Left ventricle myocardium inferior (tissue), 1 donor: ENCODE data around the gene NENF. TPM values are rescaled to one million over a fixed set of nuclear protein-coding genes. Genes with fewer than 3 reads are reported as not detected.

Source experiments
- DNase-seq: peaks from one replicate; pipeline ENCODE4 v3.0.0-alpha.2; 2020
- H3K27ac ChIP-seq: fragments of 200-600 bp; replicated peaks from 2 replicates; pipeline ENCODE4 v1.8.0; 2021
- H3K27me3 ChIP-seq: fragments of 200-600 bp; 2 replicates; pipeline ENCODE4 v1.8.0; 2021; ENCODE audit warnings: low read depth
- H3K36me3 ChIP-seq: fragments of 200-600 bp; 2 replicates; pipeline ENCODE4 v1.8.0; 2021
- H3K4me1 ChIP-seq: fragments of 200-600 bp; 2 replicates; pipeline ENCODE4 v1.8.0; 2021
- H3K4me3 ChIP-seq: fragments of 200-600 bp; 2 replicates; pipeline ENCODE4 v1.8.0; 2021; ENCODE audit warnings: mild to moderate bottlenecking, moderate library complexity
- H3K9me3 ChIP-seq: fragments of 200-600 bp; replicated peaks from 2 replicates; pipeline ENCODE4 v1.8.0; 2021
- CTCF ChIP-seq: fragments of 200-600 bp; IDR thresholded peaks from 2 replicates; pipeline ENCODE4 v1.8.0; 2021; ENCODE audit warnings: antibody characterized with exemption, mild to moderate bottlenecking, borderline replicate concordance
- intact Hi-C: fragments of 100-400 bp; cut with micrococcal nuclease; formaldehyde crosslinking; loops from one replicate; pipeline ENCODE4 v1.11.0; 2022
- total RNA-seq: library from RNA; stranded (reverse); fragmentation: NEBNext Ultra II Directional; extraction: Animal tissue kit (Norgen Biotek cat#: 25700); gene quantifications from one replicate; pipeline ENCODE4 v1.2.1, GENCODE V29; 2021
- donor health status: DM: no; HTN: yes; CAD: no; lungs with severe emphysema.

The NENF gene
- total RNA-seq, 1 donor from 2014 or later, result 108 TPM

GRCh38 chr1:212481438-212481767 lies 48.7 kb downstream of the NENF start:
- H3K4me1 ChIP-seq, result peaks cover 13% of the 10 kb centered on the region
- intact Hi-C loops, result loop anchor here (10.0 kb wide), 1 partner anchor 133 kb away; no protein-coding TSS in a partner anchor
- H3K4me3 ChIP-seq, result no peak overlapping the region
- H3K9me3 ChIP-seq, result no peaks in the 10 kb centered on the region
- TF ChIP-seq CTCF, result no peak
- no peak for DNase-seq
- H3K27me3 ChIP-seq, result no peaks in the 10 kb centered on the region
- no peak overlapping the region for H3K27ac ChIP-seq
- no peaks in the 10 kb centered on the region for H3K36me3 ChIP-seq

DNA sequence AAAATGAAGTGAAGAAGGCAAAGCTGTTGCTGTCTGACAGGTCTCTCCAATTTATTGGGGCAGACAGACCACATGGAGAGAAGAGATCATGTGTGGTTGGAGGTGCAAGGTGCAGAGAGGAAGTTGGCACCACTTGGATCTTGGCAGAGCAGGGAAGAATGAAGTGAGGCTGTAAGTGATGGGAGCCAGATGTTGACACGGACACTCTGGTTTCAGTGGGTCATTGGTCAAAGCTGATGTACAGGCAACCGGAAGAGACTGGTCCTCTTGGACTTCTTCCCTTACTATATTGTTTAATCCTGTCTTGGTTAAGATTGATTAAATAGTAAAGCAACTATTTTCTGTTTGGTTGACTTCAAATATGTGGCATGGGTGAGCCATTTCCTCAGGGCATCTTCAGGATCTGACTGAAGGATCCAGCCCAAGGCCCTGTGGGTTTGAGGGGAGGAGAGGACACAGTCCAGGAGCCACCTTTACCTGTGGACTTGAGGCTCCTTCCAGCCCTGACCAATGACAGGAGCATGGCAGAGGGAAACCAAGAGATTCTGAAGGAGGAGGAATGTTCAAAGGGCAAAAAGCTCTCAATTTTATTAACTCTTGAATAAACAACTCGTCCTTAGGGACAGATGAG lies 49.4 kb downstream of the NENF start:
- no peak for DNase-seq
- no peak overlapping the region for H3K4me3 ChIP-seq
- H3K36me3 ChIP-seq, result no peaks in the 10 kb centered on the region
- no peaks in the 10 kb centered on the region for H3K9me3 ChIP-seq
- intact Hi-C loops, result loop anchor here (10.0 kb wide), 1 partner anchor 133 kb away; no protein-coding TSS in a partner anchor
- no peaks in the 10 kb centered on the region for H3K27me3 ChIP-seq
- TF ChIP-seq CTCF, result no peak
- H3K27ac ChIP-seq, result no peak overlapping the region
- peaks cover 10% of the 10 kb centered on the region for H3K4me1 ChIP-seq

GRCh38 chr1:212482637-212483441 lies 50.1 kb downstream of the NENF start:
- no peak overlapping the region for H3K27ac ChIP-seq
- no peak for DNase-seq
- no peak overlapping the region for H3K4me3 ChIP-seq
- intact Hi-C loops, result loop anchor here (10.0 kb wide), 1 partner anchor 132 kb away; no protein-coding TSS in a partner anchor
- no peaks in the 10 kb centered on the region for H3K36me3 ChIP-seq
- H3K4me1 ChIP-seq, result peaks cover 6% of the 10 kb centered on the region
- TF ChIP-seq CTCF, result no peak
- H3K9me3 ChIP-seq, result no peaks in the 10 kb centered on the region
- no peaks in the 10 kb centered on the region for H3K27me3 ChIP-seq

DNA sequence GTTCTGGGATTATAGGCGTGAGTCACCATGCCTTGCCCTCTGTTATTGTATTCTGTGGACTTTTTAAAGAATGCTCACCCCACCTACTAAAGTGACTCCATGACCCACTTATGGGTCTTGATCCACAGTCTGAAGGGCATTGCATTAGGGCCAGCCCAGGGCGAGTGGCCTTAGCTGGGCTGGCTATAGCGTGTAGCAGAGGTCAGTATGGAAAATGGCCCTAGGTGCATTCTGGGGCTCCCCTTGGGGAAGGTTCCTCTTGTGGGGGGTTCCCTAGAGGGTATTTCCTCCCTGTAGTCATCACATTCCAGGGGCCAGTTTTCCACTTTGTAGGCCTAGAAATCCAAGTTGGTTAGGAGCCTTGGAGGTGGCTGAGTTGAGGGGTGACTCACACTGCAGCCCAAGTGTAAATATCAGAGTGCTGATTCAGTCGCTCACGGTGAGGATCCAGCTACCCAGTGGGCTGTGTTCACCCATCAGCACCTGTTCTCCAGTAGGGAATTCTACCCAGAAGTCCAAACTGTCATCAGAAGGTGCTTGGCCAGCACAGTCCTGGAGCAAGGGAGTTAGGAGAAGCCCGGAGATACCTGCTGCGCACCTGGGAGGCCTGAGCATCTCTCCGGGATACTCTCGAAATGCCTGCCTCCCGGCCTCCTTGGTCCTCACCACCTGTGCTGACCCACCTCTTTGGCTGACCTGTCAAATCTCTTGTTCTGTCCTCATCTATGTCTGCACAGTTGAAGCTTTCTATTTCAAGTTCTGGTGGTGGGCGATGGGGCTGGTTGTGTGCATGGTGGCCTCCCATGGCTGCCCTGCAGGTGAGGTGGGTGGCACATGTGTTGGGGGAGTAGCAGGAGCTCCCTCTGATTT lies 52.2 kb downstream of the NENF start:
- Histone ChIP-seq H3K36me3 (no peaks in the 10 kb centered on the region), H3K27ac (no peak overlapping the region), H3K27me3 (no peaks in the 10 kb centered on the region), H3K9me3 (no peaks in the 10 kb centered on the region), H3K4me1 (peaks cover 17% of the 10 kb centered on the region), H3K4me3 (no peak overlapping the region)
- intact Hi-C loops, result loop anchor here (10.0 kb wide), 1 partner anchor 130 kb away; no protein-coding TSS in a partner anchor
- TF ChIP-seq CTCF, result no peak
- DNase-seq, result no peak

GRCh38 chr1:212485571-212485912 lies 52.8 kb downstream of the NENF start:
- Histone ChIP-seq H3K36me3 (no peaks in the 10 kb centered on the region), H3K9me3 (no peaks in the 10 kb centered on the region), H3K27me3 (no peaks in the 10 kb centered on the region), H3K4me1 (peaks cover 17% of the 10 kb centered on the region), H3K27ac (no peak overlapping the region), H3K4me3 (no peak overlapping the region)
- intact Hi-C loops, result loop anchor here (10.0 kb wide), 1 partner anchor 129 kb away; no protein-coding TSS in a partner anchor
- DNase-seq, result no peak
- no peak for TF ChIP-seq CTCF
